Stimulated activated CD8-positive, alpha-beta memory T cell treated with anti-CD3 and anti-CD28 coated beads, Interleukin-2, amount 100 ng/mL, for 1 hour (primary cell): ENCODE measurements around the gene HOXD11.

Source experiments
- DNase-seq, 2 donors: peaks; one replicate each; pipeline ENCODE4 v3.0.0-alpha.2; 2020; ENCODE audit warnings: low read depth in 2 of 2

Gene HOXD11

DNA sequence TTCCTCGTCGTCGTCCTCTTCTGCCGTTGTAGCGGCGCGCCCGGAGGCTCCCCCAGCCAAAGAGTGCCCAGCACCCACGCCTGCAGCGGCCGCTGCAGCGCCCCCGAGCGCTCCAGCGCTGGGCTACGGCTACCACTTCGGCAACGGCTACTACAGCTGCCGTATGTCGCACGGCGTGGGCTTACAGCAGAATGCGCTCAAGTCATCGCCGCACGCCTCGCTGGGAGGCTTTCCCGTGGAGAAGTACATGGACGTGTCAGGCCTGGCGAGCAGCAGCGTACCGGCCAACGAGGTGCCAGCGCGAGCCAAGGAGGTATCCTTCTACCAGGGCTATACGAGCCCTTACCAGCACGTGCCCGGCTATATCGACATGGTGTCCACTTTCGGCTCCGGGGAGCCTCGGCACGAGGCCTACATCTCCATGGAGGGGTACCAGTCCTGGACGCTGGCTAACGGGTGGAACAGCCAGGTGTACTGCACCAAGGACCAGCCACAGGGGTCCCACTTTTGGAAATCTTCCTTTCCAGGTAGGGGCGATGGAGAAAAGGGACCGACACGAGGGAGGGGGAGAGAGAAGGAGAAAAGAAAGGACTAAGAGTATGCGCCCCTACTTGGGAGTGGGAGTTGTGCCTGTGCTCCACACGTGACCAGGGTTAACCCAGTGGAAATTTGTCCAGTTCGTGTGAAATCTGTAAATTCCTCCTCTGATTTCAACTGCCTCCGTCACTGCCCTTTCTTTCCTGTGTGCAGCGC is 13.8 kb upstream of the HOXD11 start:
- no peak for DNase-seq

DNA sequence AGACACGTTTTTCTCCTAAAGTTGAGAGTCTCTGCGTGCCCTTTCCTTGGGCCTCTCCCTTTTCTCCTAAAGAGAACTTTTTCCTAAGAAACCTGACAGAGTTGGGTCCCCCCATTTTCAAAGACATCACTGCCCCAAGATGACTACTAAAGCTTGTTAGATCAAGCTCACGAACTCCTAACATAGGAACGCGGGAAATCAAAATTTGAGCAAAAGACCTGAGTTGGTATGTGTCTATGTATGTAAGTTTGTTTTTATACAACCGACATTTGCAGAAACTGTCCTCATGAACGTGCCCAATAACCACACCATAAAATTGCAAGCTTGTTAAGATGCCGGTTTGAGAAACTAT is 13.2 kb upstream of the HOXD11 start:
- DNase-seq: no peak

DNA sequence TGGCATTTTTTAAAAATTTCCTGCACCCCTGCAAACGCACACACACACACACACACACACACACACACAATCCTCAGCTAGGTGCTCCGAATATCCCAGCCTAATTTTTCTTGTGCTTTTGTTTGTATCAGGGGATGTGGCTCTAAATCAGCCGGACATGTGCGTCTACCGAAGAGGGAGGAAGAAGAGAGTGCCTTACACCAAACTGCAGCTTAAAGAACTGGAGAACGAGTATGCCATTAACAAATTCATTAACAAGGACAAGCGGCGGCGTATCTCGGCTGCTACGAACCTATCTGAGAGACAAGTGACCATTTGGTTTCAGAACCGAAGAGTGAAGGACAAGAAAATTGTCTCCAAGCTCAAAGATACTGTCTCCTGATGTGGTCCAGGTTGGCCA is 12.7 kb upstream of the HOXD11 start:
- DNase-seq: no peak

DNA sequence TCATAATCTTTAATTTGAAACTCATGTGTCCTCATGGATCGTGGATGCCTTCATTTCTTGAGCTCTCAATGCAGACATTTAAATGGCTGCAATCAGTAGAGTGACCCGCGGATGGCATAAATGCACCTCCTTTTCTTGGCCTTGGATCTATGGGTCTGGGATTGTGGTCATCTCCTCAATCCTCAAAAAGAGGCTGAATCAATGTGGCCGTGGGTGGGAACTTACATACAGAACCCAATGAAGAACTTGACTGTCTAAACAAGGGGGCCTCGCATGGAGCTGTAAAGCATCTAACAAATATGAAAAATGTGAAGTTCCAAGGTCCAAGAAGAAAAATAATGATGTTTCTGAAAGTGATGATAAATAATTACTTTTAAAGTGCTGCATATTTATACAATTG is 11.7 kb upstream of the HOXD11 start:
- DNase-seq: no peak

- DNase-seq: no peak
These were observed 10.7 kb upstream of the HOXD11 start for GRCh38 chr2:176096243-176096985.

DNA sequence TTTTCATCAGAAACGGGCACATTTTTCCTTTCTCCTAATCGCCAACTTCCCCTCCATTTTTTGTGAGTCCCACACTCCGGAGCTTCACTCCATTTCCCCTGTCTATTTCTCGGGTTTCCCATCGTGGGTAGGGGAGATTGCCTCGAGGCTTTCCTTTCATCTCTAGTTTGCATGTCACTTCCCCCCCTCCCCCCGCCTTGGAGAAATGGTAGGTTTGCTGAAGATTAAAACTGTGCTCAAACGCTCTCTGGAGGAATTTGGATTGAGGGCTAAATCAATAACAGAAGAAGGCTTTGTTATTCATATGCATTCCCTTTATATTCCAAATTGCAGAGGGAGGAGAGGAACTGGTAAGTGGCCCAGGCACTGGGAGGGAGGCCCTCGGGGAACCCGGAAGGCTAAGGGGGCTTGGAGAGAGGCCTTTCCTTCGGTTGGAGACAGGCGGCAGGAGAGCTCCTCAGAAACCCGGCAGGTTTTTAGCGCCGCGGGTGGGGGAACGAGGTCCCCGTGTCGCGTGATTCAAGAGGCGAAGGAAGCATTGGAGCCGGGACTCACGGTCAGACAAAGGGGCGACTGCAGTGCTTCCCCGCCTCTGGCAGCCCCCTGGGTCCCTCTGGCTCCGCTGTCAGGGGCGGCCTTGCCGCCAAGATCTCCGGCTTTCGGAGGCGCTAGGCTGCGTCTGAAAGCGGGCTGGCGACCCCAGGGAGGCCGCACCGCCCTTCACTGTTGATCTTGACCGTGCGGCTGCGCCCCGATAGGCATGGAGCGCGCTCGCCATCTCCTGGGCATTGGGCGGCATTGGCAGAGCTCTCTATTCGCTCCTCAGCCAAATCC is 9.9 kb upstream of the HOXD11 start:
- peak in 1 of 2 donors; percentile 34 for DNase-seq

DNA sequence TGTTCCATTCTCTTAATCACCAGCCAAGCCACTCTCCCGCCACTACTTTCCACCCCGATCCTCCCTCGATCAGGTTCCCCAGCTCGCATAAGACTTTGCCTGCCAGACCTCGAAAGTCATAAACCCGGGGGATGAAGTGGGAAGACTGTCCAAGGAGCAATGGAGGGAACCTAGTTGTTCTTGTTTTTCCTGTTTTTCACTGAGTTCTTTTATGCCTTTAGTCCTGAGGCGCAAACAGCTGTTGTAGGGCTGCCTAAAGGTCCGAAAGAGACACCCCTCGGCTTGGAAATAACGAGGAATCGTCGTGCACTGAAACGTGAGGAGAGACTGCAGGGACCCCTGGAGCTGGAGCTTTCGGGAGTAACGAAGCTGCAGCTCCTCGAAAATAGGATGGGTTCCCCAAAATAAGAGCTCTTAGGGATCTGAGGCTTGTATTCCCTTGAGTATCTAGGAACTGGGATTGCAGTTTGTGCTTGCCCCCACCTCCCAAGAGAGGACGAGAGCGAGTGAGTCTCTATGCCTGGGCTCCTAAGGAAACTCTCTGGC is 9.2 kb upstream of the HOXD11 start:
- no peak for DNase-seq

- no peak for DNase-seq
These were observed 8.5 kb upstream of the HOXD11 start for GRCh38 chr2:176098366-176099158.

DNA sequence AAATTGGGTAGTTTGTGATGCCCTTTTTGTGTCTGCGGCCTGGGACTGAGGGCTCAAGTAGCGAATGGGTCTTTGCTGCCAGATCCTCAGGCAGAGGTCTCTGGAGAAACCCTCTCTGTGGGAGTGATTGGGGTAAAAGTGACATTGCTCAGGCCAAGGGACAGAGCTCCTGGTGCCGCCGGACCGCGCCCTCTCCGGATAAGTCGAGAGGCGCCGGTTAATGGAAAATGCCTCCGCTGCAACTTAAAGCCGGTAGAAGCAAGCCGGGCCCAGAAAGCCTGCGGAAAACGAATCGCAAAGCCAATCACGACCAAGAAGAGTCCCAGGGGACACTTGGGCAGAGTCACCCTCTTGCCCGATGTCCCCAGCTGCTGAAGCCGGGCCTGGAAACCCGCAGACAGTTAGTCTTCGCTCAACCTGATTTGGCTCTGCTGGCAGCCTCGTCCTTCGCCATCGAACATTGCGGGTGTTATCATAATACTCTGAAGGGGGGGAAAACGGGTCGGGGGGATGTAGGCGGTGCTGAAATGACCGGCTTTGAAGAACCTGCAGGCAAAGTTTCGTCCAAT is 7.8 kb upstream of the HOXD11 start:
- no peak for DNase-seq

DNA sequence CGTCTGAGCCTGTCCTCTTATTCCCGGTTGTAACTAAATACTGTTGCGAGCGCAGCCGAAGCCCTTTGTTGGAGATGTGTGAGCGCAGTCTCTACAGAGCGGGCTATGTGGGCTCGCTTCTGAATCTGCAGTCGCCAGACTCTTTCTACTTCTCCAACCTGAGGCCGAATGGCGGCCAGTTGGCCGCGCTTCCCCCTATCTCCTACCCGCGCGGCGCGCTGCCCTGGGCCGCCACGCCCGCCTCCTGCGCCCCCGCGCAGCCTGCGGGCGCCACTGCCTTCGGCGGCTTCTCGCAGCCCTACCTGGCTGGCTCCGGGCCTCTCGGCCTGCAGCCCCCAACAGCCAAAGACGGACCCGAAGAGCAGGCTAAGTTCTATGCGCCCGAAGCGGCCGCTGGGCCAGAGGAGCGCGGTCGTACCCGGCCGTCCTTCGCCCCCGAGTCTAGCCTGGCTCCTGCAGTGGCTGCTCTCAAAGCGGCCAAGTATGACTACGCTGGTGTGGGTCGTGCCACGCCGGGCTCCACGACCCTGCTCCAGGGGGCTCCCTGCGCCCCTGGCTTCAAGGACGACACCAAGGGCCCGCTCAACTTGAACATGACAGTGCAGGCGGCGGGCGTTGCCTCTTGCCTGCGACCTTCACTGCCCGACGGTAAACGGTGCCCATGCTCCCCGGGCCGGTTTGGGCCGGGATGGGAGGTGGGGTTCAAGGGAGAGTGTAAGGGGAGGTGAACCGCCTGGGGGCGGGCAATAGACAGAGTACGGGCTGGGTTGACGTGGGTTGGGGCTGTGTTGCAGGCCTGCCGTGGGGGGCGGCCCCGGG is 7.1 kb upstream of the HOXD11 start, which contains the start of gene HOXD12:
HOXD12 (plus strand) TSS at position 68 of the 819 bp plus-strand sequence; CDS start at position 75, 7 bp downstream.
- DNase-seq: no peak

DNA sequence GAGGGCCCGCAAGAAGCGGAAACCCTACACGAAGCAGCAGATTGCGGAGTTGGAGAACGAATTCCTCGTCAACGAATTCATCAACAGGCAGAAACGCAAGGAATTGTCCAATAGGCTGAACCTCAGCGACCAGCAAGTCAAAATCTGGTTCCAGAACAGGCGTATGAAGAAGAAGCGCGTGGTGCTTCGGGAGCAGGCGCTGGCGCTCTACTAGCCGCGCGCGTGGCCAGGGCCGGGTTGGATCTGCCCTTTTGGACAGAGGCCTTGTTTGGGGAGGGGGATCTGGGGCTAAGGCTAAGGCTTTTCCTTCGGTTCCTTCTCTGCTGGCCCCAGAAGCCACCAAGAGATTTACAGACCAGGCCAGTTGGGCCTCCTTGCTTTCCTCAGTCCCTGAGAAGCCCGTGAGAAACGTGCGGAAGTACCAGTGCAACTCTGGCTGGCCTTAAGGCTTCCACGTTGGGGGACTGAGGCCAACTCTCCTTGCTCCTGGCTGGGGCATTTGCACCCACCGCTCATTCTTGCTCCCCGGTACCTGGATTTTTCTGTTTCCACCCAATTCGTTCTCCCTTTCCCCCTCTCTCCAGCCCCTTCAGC is 6.4 kb upstream of the HOXD11 start:
- no peak for DNase-seq

DNA sequence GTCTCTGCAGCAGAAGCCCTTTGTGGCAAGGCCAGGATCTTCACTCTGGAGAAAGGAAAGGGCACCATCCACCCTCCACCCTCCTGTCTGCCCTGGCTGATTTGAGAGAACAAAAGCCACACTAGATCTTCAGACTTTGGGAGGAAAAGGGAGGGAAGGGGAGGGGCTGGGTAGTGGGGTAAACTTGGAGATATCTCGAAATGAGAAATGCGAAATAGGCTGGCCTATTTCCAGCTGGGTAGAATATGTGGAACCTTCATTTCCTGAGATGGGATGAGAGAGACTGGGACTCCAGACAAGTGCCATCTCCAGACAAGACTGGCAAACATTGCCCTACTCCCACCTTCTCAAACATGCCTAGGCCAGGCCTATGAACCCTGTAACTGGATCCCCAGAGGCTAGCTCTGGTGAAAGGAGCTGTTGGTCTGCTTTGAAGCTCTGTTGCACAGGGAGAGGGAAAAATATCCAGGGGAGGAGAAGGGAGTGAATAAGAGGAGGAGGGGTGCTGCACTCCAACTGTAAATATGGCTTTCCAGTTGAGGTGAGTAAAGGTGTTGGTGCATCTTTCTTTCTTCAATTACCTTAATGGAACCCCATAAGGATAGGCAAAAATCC is 5.8 kb upstream of the HOXD11 start:
- DNase-seq: no peak

DNA sequence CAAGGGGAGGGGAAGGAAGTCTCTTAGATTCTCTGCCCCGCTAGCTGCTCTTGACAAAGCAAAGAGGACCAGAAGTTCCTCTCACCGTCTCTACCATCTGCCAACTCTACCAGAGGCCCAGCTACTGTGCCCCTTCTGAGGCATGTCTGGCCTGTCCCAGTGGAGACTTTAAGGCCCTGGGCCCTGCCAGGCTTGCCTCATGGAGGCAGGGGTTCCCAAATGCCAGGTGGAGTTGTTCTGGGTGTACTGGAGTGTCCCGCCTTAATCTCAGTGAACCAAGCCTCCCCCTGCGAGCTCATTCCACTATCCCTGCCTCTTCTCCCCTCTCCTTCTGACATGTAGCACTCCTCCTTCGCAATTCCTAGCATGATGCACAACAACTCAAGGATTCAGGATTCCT is 5.2 kb upstream of the HOXD11 start:
- DNase-seq: no peak

DNA sequence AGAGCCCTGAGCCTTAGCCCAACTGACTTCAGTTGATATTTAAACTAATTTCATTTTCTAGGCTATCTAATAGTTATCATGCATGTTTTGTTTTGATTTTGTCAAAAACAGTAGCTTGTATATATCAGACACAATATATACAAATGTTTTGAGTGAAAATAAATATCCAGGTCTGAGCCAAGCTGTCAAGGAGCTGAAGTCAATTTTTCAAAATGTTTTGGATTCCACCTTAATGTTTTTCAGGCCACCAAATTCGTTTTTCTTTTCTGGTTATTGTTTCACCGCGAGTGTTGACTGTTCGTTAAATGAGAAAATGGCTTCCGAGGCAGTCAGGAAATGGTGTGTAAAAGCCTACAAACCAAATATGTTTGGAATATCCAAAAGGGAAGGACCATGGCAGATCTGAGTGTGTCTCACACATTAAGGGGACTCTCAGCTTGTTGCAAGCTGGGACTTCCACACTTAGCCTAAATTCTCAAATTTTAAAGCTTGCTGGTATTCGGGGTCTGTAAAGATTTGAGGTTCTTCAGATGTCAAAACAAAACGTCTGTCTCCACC is 4.7 kb upstream of the HOXD11 start:
- DNase-seq: no peak

- DNase-seq: no peak
These were observed 3.9 kb upstream of the HOXD11 start for GRCh38 chr2:176103194-176103593.

DNA sequence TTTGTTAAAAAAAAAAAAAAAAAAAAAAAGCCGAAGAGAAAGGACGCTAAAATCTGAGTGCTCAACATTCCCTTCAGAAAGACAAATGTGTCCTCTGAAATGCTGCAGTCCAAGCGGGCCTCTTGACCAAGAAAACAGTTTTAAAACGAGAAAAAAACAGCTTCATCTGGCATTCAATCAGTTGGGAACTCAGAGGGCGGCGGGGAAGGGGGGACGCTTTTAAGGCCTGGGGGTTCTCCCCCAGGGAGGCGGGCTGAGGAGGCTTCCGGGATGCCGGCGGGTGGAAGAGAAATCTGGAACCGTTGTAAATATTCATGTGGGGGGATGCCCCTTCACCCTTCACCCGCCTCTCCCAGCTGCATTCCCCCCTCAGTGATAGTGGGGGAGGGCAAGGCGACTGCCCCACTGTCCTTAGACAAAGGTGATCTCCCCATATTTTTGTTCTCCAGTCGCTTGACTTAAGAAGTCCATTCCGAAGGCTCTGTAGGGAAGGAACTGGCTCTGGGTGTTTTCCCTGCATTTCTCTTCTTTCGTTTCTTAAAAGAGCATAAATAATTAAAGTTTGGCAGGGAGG is 3.3 kb upstream of the HOXD11 start:
- no peak for DNase-seq

GRCh38 chr2:176104316-176105077 is 2.6 kb upstream of the HOXD11 start:
- DNase-seq: no peak
